Measurements from ENCODE around the gene SLC16A1. TPM values are rescaled to one million over a fixed set of nuclear protein-coding genes. Genes with fewer than 3 reads are reported as not detected.

The SLC16A1 gene
- polyA plus RNA-seq, 1 of the 3 experiments (the other 2 are of a cell fraction) = 34.2 TPM

DNA sequence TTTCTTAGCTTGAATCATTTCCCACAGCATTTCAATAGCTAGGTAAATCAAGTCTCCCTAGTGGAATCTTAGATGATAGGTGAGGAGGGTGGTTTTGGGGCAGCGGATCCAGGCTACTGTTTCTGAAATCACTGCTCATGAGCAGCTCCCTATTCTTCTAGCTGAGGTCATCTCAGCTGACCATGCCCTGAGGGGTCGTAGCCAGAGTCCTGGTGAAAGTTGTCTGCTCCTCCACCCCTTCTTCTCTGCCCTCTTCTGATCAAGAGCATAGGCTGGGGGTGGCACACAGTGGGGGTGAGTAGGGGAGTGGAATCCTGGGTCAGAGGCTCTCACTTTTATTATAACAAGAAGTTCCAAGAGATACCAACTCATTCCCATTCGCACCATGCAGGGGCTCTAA lies 76.2 kb downstream of the SLC16A1 start:
- Histone ChIP-seq H3K9me3 (no peaks in the 10 kb centered on the region), H3K4me2 (no peak overlapping the region), H3K36me3 (replicated peaks in 1 of 2; ENCODE audit: control insufficient read depth in 1 of 2, insufficient read depth in 2 of 2, low read length in 1 of 2) (no peaks in the 10 kb centered on the region), H4K20me1 (ENCODE audit: insufficient read depth) (no peaks in the 10 kb centered on the region), H3K79me2 (ENCODE audit: insufficient read depth) (no peaks in the 10 kb centered on the region), H3K4me3 (ENCODE audit: low read depth in 2 of 2, low read length in 1 of 2) (no peak overlapping the region), H3K9me2 (no peaks in the 10 kb centered on the region), H3F3A (replicated peaks; ENCODE audit: insufficient read depth) (no peaks in the 10 kb centered on the region), H3K27me3 (ENCODE audit: insufficient read depth) (no peaks in the 10 kb centered on the region), H3K9ac (no peak overlapping the region), H2AFZ (ENCODE audit: low read depth) (no peak overlapping the region), H3K27ac (ENCODE audit: low read depth in 2 of 2, low read length in 1 of 2) (no peak overlapping the region), H3K4me1 (ENCODE audit: control insufficient read depth in 1 of 2, insufficient read depth in 2 of 2, low read depth in 1 of 2, low read length in 1 of 2) (peaks cover 0 to 9% of the 10 kb centered on the region in 2 experiments; a peak in 1 of 4 replicates)
- TF ChIP-seq FOSL2 (IDR thresholded peaks at IDR 0.05; ENCODE audit: borderline replicate concordance, low read depth) (no peak), RCOR1 (IDR thresholded peaks at IDR 0.05; ENCODE audit: low read length) (no peak), RXRA (IDR thresholded peaks at IDR 0.05; ENCODE audit: borderline replicate concordance, low read depth) (no peak)
- ChIA-PET CTCF (interaction anchor here (0.9 to 8.0 kb wide), 19 partner anchors 8 to 193 kb away, joined by 3 to 120 read pairs (median 5); partner anchors contain the start of genes LRIG2, PPM1J, RHOC and SLC16A1), POLR2A (no interaction called here)
- DNase-seq = no peak
- WGBS (ENCODE audit: low lambda C conversion rate) = 76% methylated on average over 3 of the region's 3 CpGs

- CTCF ChIA-PET = interaction anchor here (1.1 to 8.0 kb wide), 3 partner anchors 69 to 194 kb away, joined by 3 to 120 read pairs (median 49); partner anchors contain the start of gene LRIG2
- Histone ChIP-seq H3K9ac (no peak overlapping the region), H3K9me3 (no peaks in the 10 kb centered on the region), H3K9me2 (no peaks in the 10 kb centered on the region), H3K27me3 (ENCODE audit: insufficient read depth) (no peaks in the 10 kb centered on the region), H3K4me1 (ENCODE audit: control insufficient read depth in 1 of 2, insufficient read depth in 2 of 2, low read depth in 1 of 2, low read length in 1 of 2) (peaks cover 0 to 9% of the 10 kb centered on the region in 2 experiments; a peak in 1 of 4 replicates), H4K20me1 (ENCODE audit: insufficient read depth) (no peaks in the 10 kb centered on the region), H3K27ac (ENCODE audit: low read depth in 2 of 2, low read length in 1 of 2) (no peak overlapping the region), H3K4me3 (ENCODE audit: low read depth in 2 of 2, low read length in 1 of 2) (no peak overlapping the region), H3K4me2 (no peak overlapping the region), H3F3A (replicated peaks; ENCODE audit: insufficient read depth) (no peaks in the 10 kb centered on the region), H2AFZ (ENCODE audit: low read depth) (no peak overlapping the region), H3K36me3 (replicated peaks in 1 of 2; ENCODE audit: control insufficient read depth in 1 of 2, insufficient read depth in 2 of 2, low read length in 1 of 2) (no peaks in the 10 kb centered on the region), H3K79me2 (ENCODE audit: insufficient read depth) (no peaks in the 10 kb centered on the region)
- WGBS (ENCODE audit: low lambda C conversion rate) = 79% methylated on average over 8 of the region's 9 CpGs
- no peak for DNase-seq
- POLR2A ChIA-PET = no interaction called here
- TF ChIP-seq YY1 (IDR thresholded peaks at IDR 0.05; ENCODE audit: low read depth) (no peak), USF2 (IDR thresholded peaks at IDR 0.05; ENCODE audit: borderline replicate concordance, low read depth, low read length) (no peak), FOSL2 (IDR thresholded peaks at IDR 0.05; ENCODE audit: borderline replicate concordance, low read depth) (no peak), ELF1 (IDR thresholded peaks at IDR 0.05) (no peak), FOXM1 (IDR thresholded peaks at IDR 0.05; ENCODE audit: low read depth) (no peak), POLR2AphosphoS5 (IDR thresholded peaks at IDR 0.05; ENCODE audit: low read depth, low read length) (no peak), REST (IDR thresholded peaks at IDR 0.05; ENCODE audit: low read depth, low read length) (no peak), FOXJ3 (CRISPR knock-in tag; IDR thresholded peaks at IDR 0.05) (no peak), CTCF (IDR thresholded peaks at IDR 0.05) (no peak), RCOR1 (IDR thresholded peaks at IDR 0.05; ENCODE audit: low read length) (no peak)
Measured at GRCh38 chr1:112878321-112878720, 77.7 kb downstream of the SLC16A1 start.
